GM18858 (cell line): ENCODE measurements around the gene HS3ST5.
"Not testable (repeated sequence)": the region's sequence is repeated elsewhere in the genome, so short reads cannot be mapped to it uniquely, and the experiment has no call there.

ENCODE experiments used
- ATAC-seq: cut with Tn5 transposase; IDR thresholded peaks from one replicate; pipeline ENCODE4 v1.9.1; 2021; ENCODE audit not compliant: unreplicated experiment

Gene HS3ST5

GRCh38 chr6:114280239-114280982 is 62.4 kb downstream of the HS3ST5 start:
- no peak for ATAC-seq

- ATAC-seq: no peak
Observed at GRCh38 chr6:114277220-114277619, 65.6 kb downstream of the HS3ST5 start.

- no peak for ATAC-seq
Observed at GRCh38 chr6:114276783-114277182, 66.0 kb downstream of the HS3ST5 start.

GRCh38 chr6:114274836-114275235 is 68.0 kb downstream of the HS3ST5 start:
- no peak for ATAC-seq

GRCh38 chr6:114272582-114272981 is 70.2 kb downstream of the HS3ST5 start:
- ATAC-seq: no peak

GRCh38 chr6:114271405-114271804 is 71.4 kb downstream of the HS3ST5 start:
- ATAC-seq: no peak

- ATAC-seq: peak; percentile 66
Observed at GRCh38 chr6:114267897-114268296, 74.9 kb downstream of the HS3ST5 start.

GRCh38 chr6:114260810-114261209 is 82.0 kb downstream of the HS3ST5 start:
- ATAC-seq: no peak

- ATAC-seq: no peak
Observed at GRCh38 chr6:114258376-114258775, 84.4 kb downstream of the HS3ST5 start.

- no peak for ATAC-seq
Observed at GRCh38 chr6:114253431-114253830, 89.4 kb downstream of the HS3ST5 start.

- no peak for ATAC-seq
Observed at GRCh38 chr6:114249522-114249921, 93.3 kb downstream of the HS3ST5 start.

GRCh38 chr6:114247101-114247500 is 95.7 kb downstream of the HS3ST5 start:
- no peak for ATAC-seq

GRCh38 chr6:114240796-114241195 is 102.0 kb downstream of the HS3ST5 start:
- ATAC-seq: no peak

GRCh38 chr6:114228675-114229074 is 114.1 kb downstream of the HS3ST5 start:
- ATAC-seq: no peak

- no peak for ATAC-seq
Observed at GRCh38 chr6:114227944-114228468, 114.8 kb downstream of the HS3ST5 start.

GRCh38 chr6:114220241-114220640 is 122.6 kb downstream of the HS3ST5 start:
- ATAC-seq: no peak

GRCh38 chr6:114218437-114219340 is 124.1 kb downstream of the HS3ST5 start:
- ATAC-seq: no peak

GRCh38 chr6:114217996-114218395 is 124.8 kb downstream of the HS3ST5 start:
- not testable (repeated sequence) for ATAC-seq

- ATAC-seq: no peak
Observed at GRCh38 chr6:114216789-114217467, 125.9 kb downstream of the HS3ST5 start.

- no peak for ATAC-seq
Observed at GRCh38 chr6:114210467-114210866, 132.4 kb downstream of the HS3ST5 start.

- no peak for ATAC-seq
Observed at GRCh38 chr6:114203460-114203859, 139.4 kb downstream of the HS3ST5 start.
